ENCODE measurements around the gene SLC2A4. TPM values are rescaled to one million over a fixed set of nuclear protein-coding genes. Genes with fewer than 3 reads are reported as not detected.

Gene SLC2A4
- polyA plus RNA-seq, 2 of the 4 experiments (the other 2 are of a cell fraction), result 0.16 to 0.17 TPM

DNA sequence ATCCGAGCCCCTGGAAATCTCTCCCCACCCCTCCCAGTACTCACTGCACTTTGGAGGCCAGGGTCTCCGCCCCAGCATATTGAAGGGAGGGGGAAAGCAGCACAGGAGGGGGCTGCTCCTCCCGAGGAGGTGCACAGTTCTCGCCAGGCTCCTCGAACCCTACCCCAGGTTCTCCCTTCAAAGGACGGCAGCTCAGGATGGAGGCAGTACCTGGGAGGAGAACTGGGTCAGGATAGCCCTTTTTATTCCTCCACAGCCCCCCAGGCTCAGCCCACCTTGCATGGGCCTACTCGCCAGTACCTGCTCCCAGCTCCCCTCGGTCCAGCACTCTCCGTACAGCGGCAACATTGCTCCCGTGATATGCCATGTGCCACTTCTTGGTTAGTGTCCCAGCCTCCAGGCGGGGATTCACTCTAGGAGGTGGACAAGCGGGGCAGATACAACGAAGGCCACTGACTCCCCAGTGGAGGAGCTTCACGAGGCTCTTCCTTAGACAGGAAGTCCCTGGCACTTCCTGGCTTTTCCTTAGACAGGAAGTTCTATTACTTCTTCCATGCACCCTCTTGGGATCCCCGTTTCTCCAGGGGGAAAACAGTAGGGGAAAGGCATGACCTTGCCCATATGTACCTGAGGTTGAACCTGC, 35.8 kb downstream of the SLC2A4 start (continued):
- TF ChIP-seq, protein P1, sequence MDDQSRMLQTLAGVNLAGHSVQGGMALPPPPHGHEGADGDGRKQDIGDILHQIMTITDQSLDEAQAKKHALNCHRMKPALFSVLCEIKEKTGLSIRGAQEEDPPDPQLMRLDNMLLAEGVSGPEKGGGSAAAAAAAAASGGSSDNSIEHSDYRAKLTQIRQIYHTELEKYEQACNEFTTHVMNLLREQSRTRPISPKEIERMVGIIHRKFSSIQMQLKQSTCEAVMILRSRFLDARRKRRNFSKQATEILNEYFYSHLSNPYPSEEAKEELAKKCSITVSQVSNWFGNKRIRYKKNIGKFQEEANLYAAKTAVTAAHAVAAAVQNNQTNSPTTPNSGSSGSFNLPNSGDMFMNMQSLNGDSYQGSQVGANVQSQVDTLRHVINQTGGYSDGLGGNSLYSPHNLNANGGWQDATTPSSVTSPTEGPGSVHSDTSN (IDR thresholded peaks at IDR 0.05), result no peak
- TF ChIP-seq ZFP36 (IDR thresholded peaks at IDR 0.05; ENCODE audit: borderline replicate concordance, partially characterized antibody), result no peak
- TF ChIP-seq ZC3H11A (IDR thresholded peaks at IDR 0.05), result no peak

- TF ChIP-seq HOXB13 (CRISPR knock-in tag; IDR thresholded peaks at IDR 0.05; ENCODE audit: low read depth), result no peak
- TF ChIP-seq CBX2 (IDR thresholded peaks at IDR 0.05; ENCODE audit: borderline replicate concordance, low read depth), result no peak
- TF ChIP-seq EP300 (IDR thresholded peaks at IDR 0.05), result no peak
- no peak for TF ChIP-seq BHLHE40 (IDR thresholded peaks at IDR 0.05; ENCODE audit: low read depth, low read length)
- TF ChIP-seq, protein P1 (IDR thresholded peaks at IDR 0.05), result no peak
- no peak for TF ChIP-seq ZNF302 (CRISPR knock-in tag; IDR thresholded peaks at IDR 0.05)
- TF ChIP-seq RNF2 (IDR thresholded peaks at IDR 0.05; ENCODE audit: borderline replicate concordance, low read depth), result no peak
- no peak for TF ChIP-seq FOXS1 (CRISPR knock-in tag; IDR thresholded peaks at IDR 0.05)
- TF ChIP-seq, protein P2, sequence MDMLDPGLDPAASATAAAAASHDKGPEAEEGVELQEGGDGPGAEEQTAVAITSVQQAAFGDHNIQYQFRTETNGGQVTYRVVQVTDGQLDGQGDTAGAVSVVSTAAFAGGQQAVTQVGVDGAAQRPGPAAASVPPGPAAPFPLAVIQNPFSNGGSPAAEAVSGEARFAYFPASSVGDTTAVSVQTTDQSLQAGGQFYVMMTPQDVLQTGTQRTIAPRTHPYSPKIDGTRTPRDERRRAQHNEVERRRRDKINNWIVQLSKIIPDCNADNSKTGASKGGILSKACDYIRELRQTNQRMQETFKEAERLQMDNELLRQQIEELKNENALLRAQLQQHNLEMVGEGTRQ (IDR thresholded peaks at IDR 0.05), result no peak
- TF ChIP-seq MAZ (IDR thresholded peaks at IDR 0.05; ENCODE audit: borderline replicate concordance, low read depth, low read length), result no peak
- TF ChIP-seq RAD21 (conservative IDR thresholded peaks at IDR 0.05 in 1 of 2, IDR thresholded peaks at IDR 0.05 in 1 of 2), result no peak
- 93% methylated on average over 13 of the region's 13 CpGs for WGBS (ENCODE audit: missing lambda C conversion rate)
- Histone ChIP-seq H3K4me2 (no peak overlapping the region), H3K4me1 (peaks cover 16% of the 10 kb centered on the region; the same call in 2 of the 3 replicates), H3K4me3 (no peak overlapping the region), H3K9me3 (no peaks in the 10 kb centered on the region), H3K27ac (no peak overlapping the region)
- ChIA-PET POLR2A (interaction anchor here (0.6 to 1.5 kb wide), 2 partner anchors 9 to 11 kb away, joined by 3 to 4 read pairs; partner anchors contain the start of gene NEURL4), CTCF (interaction anchor here (0.6 to 6.1 kb wide), 11 partner anchors 8 to 273 kb away, joined by 3 to 58 read pairs (median 5); partner anchors contain the start of gene NEURL4)
- no peak for DNase-seq (ENCODE audit: low read depth in 1 of 2, low spot score in 1 of 2)
- ATAC-seq, result no peak
- FAIRE-seq, result no peak
Measured at GRCh38 chr17:7318121-7318860, 36.8 kb downstream of the SLC2A4 start.

DNA sequence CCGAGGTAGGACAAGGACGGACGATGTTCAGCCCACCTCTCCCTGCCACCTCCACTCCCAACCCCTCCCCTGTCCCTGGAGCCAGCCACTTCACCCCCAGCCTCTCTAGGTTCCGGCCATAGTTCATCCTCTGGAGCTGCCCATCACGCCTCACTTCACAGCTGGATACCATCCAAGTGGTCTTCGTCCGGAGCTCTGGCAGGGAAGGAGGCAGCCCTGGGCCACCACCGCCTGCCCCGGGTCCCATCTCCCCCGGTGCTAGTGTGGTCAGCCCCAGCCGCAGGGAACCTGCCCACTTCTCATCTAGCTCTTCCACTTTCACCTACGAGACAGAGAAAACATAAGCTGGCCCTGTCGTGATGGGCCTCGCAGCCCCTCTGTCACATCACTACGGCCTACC, 39.9 kb downstream of the SLC2A4 start:
- Histone ChIP-seq H3K4me2 (no peak overlapping the region), H3K9me3 (no peaks in the 10 kb centered on the region), H3K27ac (no peak overlapping the region), H3K4me3 (no peak overlapping the region), H3K4me1 (no peaks in the 10 kb centered on the region)
- no peak for ATAC-seq
- no peak for FAIRE-seq
- no peak for TF ChIP-seq HDAC2 (IDR thresholded peaks at IDR 0.05)
- WGBS (ENCODE audit: missing lambda C conversion rate), result 96% methylated on average over 15 of the region's 15 CpGs
- ChIA-PET POLR2A (interaction anchor here (1.3 kb wide), 1 partner anchor 8 kb away, joined by 5 read pairs; no protein-coding TSS in a partner anchor), CTCF (interaction anchor here (0.7 to 23.9 kb wide), 8 partner anchors 11 to 239 kb away, joined by 3 to 433 read pairs (median 4); partner anchors contain the start of genes ACAP1 and TMEM95)
- DNase-seq (ENCODE audit: low read depth in 1 of 2, low spot score in 1 of 2), result no peak
